GM23338 (cell line): ENCODE measurements around the gene DTNA. TPM values are rescaled to one million over a fixed set of nuclear protein-coding genes. Genes with fewer than 3 reads are reported as not detected.

Experiments used
- ATAC-seq: fragments of 200-7000 bp; cut with Tn5 transposase; 3 replicates; pipeline ENCODE4 v1.9.1; 2020
- DNase-seq: peaks from one replicate; pipeline ENCODE4 v3.0.0-alpha.2; 2015; ENCODE audit warnings: low spot score
- H2AFZ ChIP-seq: fragments of 200-600 bp; sonication (generic); 2 replicates; pipeline ENCODE4 v1.8.0; 2016; ENCODE audit warnings: antibody characterized with exemption, mild to moderate bottlenecking, moderate library complexity
- H3F3A ChIP-seq: fragments of 200-600 bp; sonication (generic); replicated peaks from 2 replicates; pipeline ENCODE4 v1.8.0; 2017; ENCODE audit warnings: antibody characterized with exemption, mixed run types, low read depth
- H3K27ac ChIP-seq: fragments of 200-600 bp; sonication (generic); 2 replicates; pipeline ENCODE4 v1.6.1; 2016; ENCODE audit warnings: low read depth
- H3K27me3 ChIP-seq: fragments of 200-600 bp; sonication (generic); 2 replicates; pipeline ENCODE4 v1.8.0; 2016; ENCODE audit warnings: mild to moderate bottlenecking, mixed run types, moderate library complexity; ENCODE audit not compliant: insufficient read depth
- H3K36me3 ChIP-seq: fragments of 200-600 bp; sonication (generic); 2 replicates; pipeline ENCODE4 v1.8.0; 2016; ENCODE audit warnings: mild to moderate bottlenecking; ENCODE audit not compliant: insufficient read depth
- H3K4me1 ChIP-seq: fragments of 200-600 bp; sonication (generic); 2 replicates; pipeline ENCODE4 v1.8.0; 2016; ENCODE audit warnings: mild to moderate bottlenecking, moderate library complexity; ENCODE audit not compliant: insufficient read depth
- H3K4me2 ChIP-seq: fragments of 200-600 bp; sonication (generic); 2 replicates; pipeline ENCODE4 v1.7.1; 2017; ENCODE audit warnings: mixed run types
- H3K4me3 ChIP-seq: fragments of 200-600 bp; sonication (generic); 2 replicates; pipeline ENCODE4 v1.6.1; 2016; ENCODE audit warnings: mixed run types
- H3K79me2 ChIP-seq: fragments of 200-600 bp; sonication (generic); replicated peaks from 2 replicates; pipeline ENCODE4 v1.8.0; 2017; ENCODE audit warnings: mild to moderate bottlenecking; ENCODE audit not compliant: insufficient read depth
- H3K9me2 ChIP-seq: fragments of 200-600 bp; sonication (generic); 2 replicates; pipeline ENCODE4 v1.8.0; 2017; ENCODE audit not compliant: insufficient read depth
- H4K20me1 ChIP-seq: fragments of 200-600 bp; sonication (generic); replicated peaks from 2 replicates; pipeline ENCODE4 v1.8.0; 2017; ENCODE audit warnings: mild to moderate bottlenecking; ENCODE audit not compliant: insufficient read depth
- H3K27ac Mint-ChIP-seq: 2 replicates; pipeline ENCODE4 v1.8.0; 2020; ENCODE audit warnings: inconsistent platforms, mild to moderate bottlenecking, moderate library complexity, mixed read lengths
- H3K27me3 Mint-ChIP-seq: 3 replicates; pipeline ENCODE4 v1.8.0; 2022; ENCODE audit warnings: low read depth, mild to moderate bottlenecking, moderate library complexity, mixed read lengths, inconsistent platforms; ENCODE audit not compliant: insufficient read depth, poor library complexity
- H3K36me3 Mint-ChIP-seq: 3 replicates; pipeline ENCODE4 v1.8.0; 2021; ENCODE audit warnings: low read depth, mild to moderate bottlenecking, inconsistent platforms, moderate library complexity, mixed read lengths
- H3K4me1 Mint-ChIP-seq: 3 replicates; pipeline ENCODE4 v1.8.0; 2020; ENCODE audit warnings: mild to moderate bottlenecking, inconsistent platforms, mixed read lengths
- H3K4me3 Mint-ChIP-seq: 3 replicates; pipeline ENCODE4 v1.8.0; 2021; ENCODE audit warnings: moderate library complexity, mild to moderate bottlenecking, inconsistent platforms, mixed read lengths
- H3K9me3 Mint-ChIP-seq: 3 replicates; pipeline ENCODE4 v1.8.0; 2020; ENCODE audit warnings: moderate library complexity, mild to moderate bottlenecking, inconsistent platforms, mixed read lengths
- EZH2phosphoT487 ChIP-seq: fragments of 200-600 bp; sonication (generic); IDR thresholded peaks from one replicate; pipeline ENCODE4 v1.8.1; 2018; ENCODE audit warnings: antibody characterized with exemption; ENCODE audit not compliant: unreplicated experiment
- STAT1 ChIP-seq: IDR thresholded peaks from one replicate; pipeline ENCODE4 v1.6.1; 2016; ENCODE audit warnings: antibody characterized with exemption; ENCODE audit not compliant: unreplicated experiment
- ZNF331 ChIP-seq: fragments of 250-450 bp; sonication (Bioruptor Pico); IDR thresholded peaks from 2 replicates; pipeline ENCODE4 v1.5.0; 2020; ENCODE audit warnings: low read depth, mild to moderate bottlenecking, moderate library complexity
- ZNF462 ChIP-seq: fragments of 250-450 bp; sonication (Bioruptor Pico); IDR thresholded peaks from 2 replicates; pipeline ENCODE4 v1.5.0; 2020; ENCODE audit warnings: mild to moderate bottlenecking, moderate library complexity
- polyA plus RNA-seq: library from polyadenylated mRNA; unstranded; fragments of >200 nt; fragmentation: Nextera tagmentation; extraction: Ambion mirVana; gene quantifications from 2 replicates; pipeline ENCODE4 v1.2.1, GENCODE V29; 2016
- total RNA-seq: library from RNA; depleted of rRNA; stranded (reverse); fragments of >200 nt; shearing (Covaris generic); gene quantifications from 2 replicates; pipeline ENCODE4 v1.2.3, GENCODE V29; 2014
- TF ChIP-seq, protein P1 (sequence below): IDR thresholded peaks from one replicate; pipeline ENCODE4 v1.6.1; 2018; ENCODE audit warnings: antibody characterized with exemption; ENCODE audit not compliant: unreplicated experiment
- TF ChIP-seq, protein P2 (sequence below), 2 experiments: fragments of 200-600 bp in 1 of 2; sonication (generic) in 1 of 2; conservative IDR thresholded peaks; 2 replicates each; pipeline versions ENCODE4 v1.5.1 to v1.6.1; 2016 to 2017; ENCODE audit warnings: antibody characterized with exemption in 2 of 2, low read depth in 2 of 2, mild to moderate bottlenecking in 2 of 2, moderate library complexity in 1 of 2

Gene DTNA
- total and polyA plus RNA-seq, 2 experiments from 2014 or later, result 11.5 to 25.1 TPM

DNA sequence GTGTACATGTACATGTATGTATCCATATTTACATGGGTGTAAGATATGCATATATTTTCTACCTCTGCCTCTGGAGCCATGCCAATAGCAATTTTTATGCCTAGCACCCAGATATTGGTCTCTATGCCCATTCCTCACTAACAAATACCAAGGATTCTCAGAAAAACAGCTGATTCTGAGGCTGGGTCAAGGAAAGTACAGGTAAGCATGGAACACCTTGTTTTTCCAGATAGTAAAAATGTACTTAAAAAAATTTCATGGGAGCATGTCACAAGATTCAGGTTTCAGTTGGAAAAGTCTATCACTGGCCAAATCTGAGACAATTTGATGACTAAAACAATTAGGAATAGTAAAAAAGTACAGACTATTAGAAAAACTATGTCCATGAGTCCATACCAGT lies 216.6 kb downstream of the DTNA start (continued):
- TF ChIP-seq, protein P1, sequence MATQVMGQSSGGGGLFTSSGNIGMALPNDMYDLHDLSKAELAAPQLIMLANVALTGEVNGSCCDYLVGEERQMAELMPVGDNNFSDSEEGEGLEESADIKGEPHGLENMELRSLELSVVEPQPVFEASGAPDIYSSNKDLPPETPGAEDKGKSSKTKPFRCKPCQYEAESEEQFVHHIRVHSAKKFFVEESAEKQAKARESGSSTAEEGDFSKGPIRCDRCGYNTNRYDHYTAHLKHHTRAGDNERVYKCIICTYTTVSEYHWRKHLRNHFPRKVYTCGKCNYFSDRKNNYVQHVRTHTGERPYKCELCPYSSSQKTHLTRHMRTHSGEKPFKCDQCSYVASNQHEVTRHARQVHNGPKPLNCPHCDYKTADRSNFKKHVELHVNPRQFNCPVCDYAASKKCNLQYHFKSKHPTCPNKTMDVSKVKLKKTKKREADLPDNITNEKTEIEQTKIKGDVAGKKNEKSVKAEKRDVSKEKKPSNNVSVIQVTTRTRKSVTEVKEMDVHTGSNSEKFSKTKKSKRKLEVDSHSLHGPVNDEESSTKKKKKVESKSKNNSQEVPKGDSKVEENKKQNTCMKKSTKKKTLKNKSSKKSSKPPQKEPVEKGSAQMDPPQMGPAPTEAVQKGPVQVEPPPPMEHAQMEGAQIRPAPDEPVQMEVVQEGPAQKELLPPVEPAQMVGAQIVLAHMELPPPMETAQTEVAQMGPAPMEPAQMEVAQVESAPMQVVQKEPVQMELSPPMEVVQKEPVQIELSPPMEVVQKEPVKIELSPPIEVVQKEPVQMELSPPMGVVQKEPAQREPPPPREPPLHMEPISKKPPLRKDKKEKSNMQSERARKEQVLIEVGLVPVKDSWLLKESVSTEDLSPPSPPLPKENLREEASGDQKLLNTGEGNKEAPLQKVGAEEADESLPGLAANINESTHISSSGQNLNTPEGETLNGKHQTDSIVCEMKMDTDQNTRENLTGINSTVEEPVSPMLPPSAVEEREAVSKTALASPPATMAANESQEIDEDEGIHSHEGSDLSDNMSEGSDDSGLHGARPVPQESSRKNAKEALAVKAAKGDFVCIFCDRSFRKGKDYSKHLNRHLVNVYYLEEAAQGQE, result no peak
- TF ChIP-seq ZNF331 (CRISPR knock-in tag), result no peak
- no peak for TF ChIP-seq ZNF462

GRCh38 chr18:34928088-34928753 lies 218.1 kb downstream of the DTNA start:
- DNase-seq, result peak; percentile 15
- Mint-ChIP-seq H3K4me1 (peaks cover 11% of the 10 kb centered on the region), H3K9me3 (no peaks in the 10 kb centered on the region; the same call in 2 of the 3 replicates), H3K27me3 (no peaks in the 10 kb centered on the region), H3K27ac (no peak overlapping the region), H3K36me3 (no peaks in the 10 kb centered on the region; the same call in 2 of the 3 replicates), H3K4me3 (no peak overlapping the region)
- no peak overlapping the region for H3K4me2 ChIP-seq
- H3K27ac ChIP-seq, result no peak overlapping the region
- H3K36me3 ChIP-seq, result no peaks in the 10 kb centered on the region
- H3K27me3 ChIP-seq, result no peaks in the 10 kb centered on the region
- no peaks in the 10 kb centered on the region for H3K79me2 ChIP-seq
- no peaks in the 10 kb centered on the region; the same call in 1 of the 2 replicates for H3K9me2 ChIP-seq
- peaks cover 5% of the 10 kb centered on the region; the same call in 1 of the 2 replicates for H3K4me1 ChIP-seq
- peak overlapping the region; percentile 53; the same call in 1 of the 2 replicates for H2AFZ ChIP-seq
- ATAC-seq, result no peak; the same call in 2 of the 3 replicates
- H3F3A ChIP-seq, result no peaks in the 10 kb centered on the region
- H3K4me3 ChIP-seq, result no peak overlapping the region
- H4K20me1 ChIP-seq, result no peaks in the 10 kb centered on the region
- TF ChIP-seq ZNF331 (CRISPR knock-in tag) (no peak), STAT1 (no peak), EZH2phosphoT487 (no peak)
- TF ChIP-seq, protein P1, result no peak
- TF ChIP-seq, protein P2, sequence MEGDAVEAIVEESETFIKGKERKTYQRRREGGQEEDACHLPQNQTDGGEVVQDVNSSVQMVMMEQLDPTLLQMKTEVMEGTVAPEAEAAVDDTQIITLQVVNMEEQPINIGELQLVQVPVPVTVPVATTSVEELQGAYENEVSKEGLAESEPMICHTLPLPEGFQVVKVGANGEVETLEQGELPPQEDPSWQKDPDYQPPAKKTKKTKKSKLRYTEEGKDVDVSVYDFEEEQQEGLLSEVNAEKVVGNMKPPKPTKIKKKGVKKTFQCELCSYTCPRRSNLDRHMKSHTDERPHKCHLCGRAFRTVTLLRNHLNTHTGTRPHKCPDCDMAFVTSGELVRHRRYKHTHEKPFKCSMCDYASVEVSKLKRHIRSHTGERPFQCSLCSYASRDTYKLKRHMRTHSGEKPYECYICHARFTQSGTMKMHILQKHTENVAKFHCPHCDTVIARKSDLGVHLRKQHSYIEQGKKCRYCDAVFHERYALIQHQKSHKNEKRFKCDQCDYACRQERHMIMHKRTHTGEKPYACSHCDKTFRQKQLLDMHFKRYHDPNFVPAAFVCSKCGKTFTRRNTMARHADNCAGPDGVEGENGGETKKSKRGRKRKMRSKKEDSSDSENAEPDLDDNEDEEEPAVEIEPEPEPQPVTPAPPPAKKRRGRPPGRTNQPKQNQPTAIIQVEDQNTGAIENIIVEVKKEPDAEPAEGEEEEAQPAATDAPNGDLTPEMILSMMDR (conservative IDR thresholded peaks at IDR 0.05; ENCODE audit: low read depth in 2 of 2), result no peak
